ENCODE results near the gene WRAP73.
A peak's percentile ranks its signal among the peaks of the same experiment; 100 is the strongest.

WRAP73 gene, protein sequence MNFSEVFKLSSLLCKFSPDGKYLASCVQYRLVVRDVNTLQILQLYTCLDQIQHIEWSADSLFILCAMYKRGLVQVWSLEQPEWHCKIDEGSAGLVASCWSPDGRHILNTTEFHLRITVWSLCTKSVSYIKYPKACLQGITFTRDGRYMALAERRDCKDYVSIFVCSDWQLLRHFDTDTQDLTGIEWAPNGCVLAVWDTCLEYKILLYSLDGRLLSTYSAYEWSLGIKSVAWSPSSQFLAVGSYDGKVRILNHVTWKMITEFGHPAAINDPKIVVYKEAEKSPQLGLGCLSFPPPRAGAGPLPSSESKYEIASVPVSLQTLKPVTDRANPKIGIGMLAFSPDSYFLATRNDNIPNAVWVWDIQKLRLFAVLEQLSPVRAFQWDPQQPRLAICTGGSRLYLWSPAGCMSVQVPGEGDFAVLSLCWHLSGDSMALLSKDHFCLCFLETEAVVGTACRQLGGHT

DNA sequence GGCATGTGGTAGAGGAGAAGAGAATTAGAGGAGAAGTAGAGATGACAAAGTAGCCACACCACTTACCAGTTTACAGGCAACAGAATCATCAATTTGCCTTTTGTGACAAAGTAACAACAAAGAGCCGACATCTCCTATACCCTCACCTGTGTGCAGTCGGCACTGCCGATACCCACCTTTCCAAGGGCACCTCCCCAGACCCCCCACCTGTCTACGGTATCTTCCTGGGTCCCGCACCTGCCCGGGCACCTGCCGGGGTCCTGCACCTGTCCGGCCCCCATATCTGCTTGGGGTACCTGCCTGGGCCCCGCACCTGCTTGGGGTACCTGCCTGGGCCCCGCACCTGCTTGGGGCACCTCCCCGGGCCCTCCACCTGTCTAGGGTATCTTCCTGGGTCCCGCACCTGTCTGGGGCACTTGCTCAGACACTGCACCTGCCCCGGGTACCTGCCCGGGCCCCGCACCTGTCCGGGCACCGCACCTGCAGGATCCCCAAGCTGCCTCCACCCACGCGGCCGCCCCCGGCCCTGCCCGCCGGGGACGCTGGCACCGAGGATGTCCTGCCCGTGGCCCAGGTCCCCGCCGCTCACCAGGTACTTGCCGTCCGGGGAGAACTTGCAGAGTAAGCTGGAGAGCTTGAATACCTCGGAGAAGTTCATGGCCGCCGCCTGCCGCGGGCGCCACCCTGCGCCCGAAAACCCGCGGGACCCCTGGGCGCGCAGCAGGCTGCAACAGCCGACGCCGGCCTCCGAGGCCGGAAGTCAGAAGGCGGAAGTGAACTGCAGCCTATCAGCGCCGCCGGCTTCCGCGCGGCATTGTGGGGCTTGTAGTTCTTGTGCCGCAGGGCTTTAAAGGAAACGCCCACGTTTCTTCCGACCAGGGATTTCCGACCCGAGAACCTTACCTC is at the start of gene WRAP73:
TSS of gene WRAP73 (minus strand) at position 762 of the 906 bp plus-strand sequence. CDS start at position 658, 104 bp downstream.
- no peak within 1 kb of the TSS for H3K27ac ChIP-seq (ENCODE audit: low read length)
- H3K4me1 ChIP-seq (ENCODE audit: control insufficient read depth in 1 of 2, insufficient read depth in 2 of 2, low read length in 2 of 2), result peaks cover 10 to 45% of the 10 kb centered on the region in 2 donors
- peaks cover 24% of the 10 kb centered on the region for H3K27me3 ChIP-seq (ENCODE audit: low read depth, low read length)
- no peaks in the 10 kb centered on the region for H3K9me3 ChIP-seq (ENCODE audit: control insufficient read depth in 1 of 2, low read length in 2 of 2)
- H3K36me3 ChIP-seq (ENCODE audit: control insufficient read depth in 1 of 2, insufficient read depth in 2 of 2, low read length in 2 of 2), result peaks cover 5 to 23% of the 10 kb centered on the region in 2 donors
- peak within 1 kb of the TSS; percentile 67 to 98 for H3K4me3 ChIP-seq (ENCODE audit: low read depth in 1 of 2, low read length in 2 of 2)

DNA sequence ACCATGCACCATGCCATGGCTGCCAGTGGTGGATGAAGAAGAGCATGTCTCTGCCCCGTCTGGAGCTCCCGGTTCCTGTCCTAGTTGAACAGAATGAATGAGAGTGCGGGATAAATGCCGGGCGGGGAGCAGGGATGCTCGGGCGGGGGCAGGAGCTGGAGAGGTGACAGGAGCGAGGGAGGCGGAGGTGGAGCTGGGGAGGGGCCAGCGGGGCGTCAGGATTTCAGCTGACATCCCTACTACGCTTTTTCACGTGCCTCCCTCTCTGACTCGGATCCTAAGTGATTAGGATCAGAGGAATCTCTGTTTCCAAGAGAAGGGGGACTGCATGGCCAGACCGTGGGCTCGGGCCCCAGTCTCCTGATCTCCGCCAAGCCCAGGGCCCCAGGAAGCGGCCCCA is 49.7 kb upstream of the WRAP73 start:
- H3K9me3 ChIP-seq (ENCODE audit: control insufficient read depth in 1 of 2, low read length in 2 of 2), result no peaks in the 10 kb centered on the region
- no peaks in the 10 kb centered on the region for H3K36me3 ChIP-seq (ENCODE audit: control insufficient read depth in 1 of 2, insufficient read depth in 2 of 2, low read length in 2 of 2)
- no peak overlapping the region for H3K4me3 ChIP-seq (ENCODE audit: low read depth in 1 of 2, low read length in 2 of 2)
- no peaks in the 10 kb centered on the region for H3K4me1 ChIP-seq (ENCODE audit: control insufficient read depth in 1 of 2, insufficient read depth in 2 of 2, low read length in 2 of 2)
- no peaks in the 10 kb centered on the region for H3K27me3 ChIP-seq (ENCODE audit: low read depth, low read length)
- H3K27ac ChIP-seq (ENCODE audit: low read length), result no peak overlapping the region

DNA sequence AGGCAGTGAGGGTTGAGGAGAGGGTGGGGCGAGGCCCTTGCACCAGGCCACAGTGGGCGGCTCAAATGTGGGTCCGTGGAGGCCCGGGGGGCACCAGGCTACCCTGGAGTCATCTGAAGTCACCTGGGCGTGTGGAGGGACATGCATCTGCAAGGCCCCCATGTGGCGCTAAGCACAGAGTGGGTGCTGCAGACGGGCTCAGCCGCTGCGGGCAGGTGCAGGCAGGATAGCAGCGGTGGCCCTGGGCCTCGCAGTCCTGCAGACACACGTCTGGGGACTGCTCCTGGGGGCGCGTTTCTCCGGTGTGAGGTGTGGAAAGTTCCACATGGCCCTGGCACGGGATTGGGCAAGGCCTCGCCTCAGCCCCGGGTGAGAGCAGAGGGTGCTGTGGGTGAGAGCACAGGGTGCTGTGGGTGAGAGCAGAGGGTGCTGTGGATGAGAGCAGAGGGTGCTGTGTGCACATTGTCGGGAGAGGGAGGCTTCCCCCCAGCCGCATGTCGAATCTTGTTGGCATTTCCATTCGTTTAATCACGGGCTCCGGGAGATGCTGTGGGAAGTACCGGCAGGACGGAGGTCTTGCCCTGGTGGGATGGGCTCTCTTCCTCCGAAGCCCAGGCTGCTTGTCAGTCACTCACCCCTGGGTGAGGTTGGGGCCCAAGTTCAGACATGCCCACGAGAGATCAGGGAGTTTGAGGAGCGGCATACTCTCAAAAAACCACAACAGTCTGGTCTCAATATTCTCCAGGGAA is 48.9 kb upstream of the WRAP73 start:
- Histone ChIP-seq H3K36me3 (ENCODE audit: control insufficient read depth in 1 of 2, insufficient read depth in 2 of 2, low read length in 2 of 2) (no peaks in the 10 kb centered on the region), H3K4me3 (ENCODE audit: low read depth in 1 of 2, low read length in 2 of 2) (no peak overlapping the region), H3K27me3 (ENCODE audit: low read depth, low read length) (no peaks in the 10 kb centered on the region), H3K27ac (ENCODE audit: low read length) (no peak overlapping the region), H3K9me3 (ENCODE audit: control insufficient read depth in 1 of 2, low read length in 2 of 2) (no peaks in the 10 kb centered on the region), H3K4me1 (ENCODE audit: control insufficient read depth in 1 of 2, insufficient read depth in 2 of 2, low read length in 2 of 2) (no peaks in the 10 kb centered on the region)

DNA sequence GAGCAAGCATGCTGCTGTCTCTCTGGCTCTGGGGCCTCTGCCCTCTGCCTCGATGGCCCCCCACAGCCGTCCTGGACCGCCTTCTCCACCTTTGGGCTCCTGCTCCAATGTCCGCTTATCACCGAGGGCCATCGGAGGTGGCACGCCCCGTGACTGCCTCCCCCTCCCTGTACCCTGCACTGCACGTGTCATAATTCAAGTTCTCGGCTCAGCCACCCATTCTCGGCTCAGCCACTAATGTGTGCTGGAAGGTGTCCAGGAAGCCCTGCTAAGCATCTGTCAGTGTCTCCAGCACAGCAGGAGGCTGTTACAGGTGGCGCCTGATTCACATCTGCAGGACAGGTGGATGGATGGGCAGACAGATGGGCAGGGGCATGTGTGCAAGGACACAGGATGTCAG is 47.9 kb upstream of the WRAP73 start:
- no peaks in the 10 kb centered on the region for H3K9me3 ChIP-seq (ENCODE audit: control insufficient read depth in 1 of 2, low read length in 2 of 2)
- no peak overlapping the region for H3K27ac ChIP-seq (ENCODE audit: low read length)
- no peak overlapping the region for H3K4me3 ChIP-seq (ENCODE audit: low read depth in 1 of 2, low read length in 2 of 2)
- H3K27me3 ChIP-seq (ENCODE audit: low read depth, low read length), result no peaks in the 10 kb centered on the region
- no peaks in the 10 kb centered on the region for H3K36me3 ChIP-seq (ENCODE audit: control insufficient read depth in 1 of 2, insufficient read depth in 2 of 2, low read length in 2 of 2)
- H3K4me1 ChIP-seq (ENCODE audit: control insufficient read depth in 1 of 2, insufficient read depth in 2 of 2, low read length in 2 of 2), result no peaks in the 10 kb centered on the region

DNA sequence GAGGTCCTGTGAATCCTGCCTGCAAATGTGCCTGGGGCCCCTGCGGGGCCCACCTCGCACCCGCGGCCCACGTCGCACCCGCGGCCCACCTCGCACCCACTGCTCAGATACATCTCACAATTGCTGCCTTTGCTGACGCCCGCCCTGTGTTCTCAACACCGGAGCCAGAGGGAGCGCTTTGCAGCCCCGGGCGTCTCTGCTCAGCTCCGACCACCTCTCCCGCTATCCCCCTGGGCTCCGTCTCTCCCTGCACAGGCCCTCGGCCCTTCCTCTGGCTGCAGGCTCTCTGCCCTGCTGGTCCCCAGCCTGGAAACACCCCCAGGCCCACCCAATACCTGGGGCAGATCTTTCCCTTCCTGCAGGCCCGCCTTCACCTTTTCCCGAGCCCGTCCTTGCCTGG is 47.2 kb upstream of the WRAP73 start:
- no peaks in the 10 kb centered on the region for H3K4me1 ChIP-seq (ENCODE audit: control insufficient read depth in 1 of 2, insufficient read depth in 2 of 2, low read length in 2 of 2)
- H3K9me3 ChIP-seq (ENCODE audit: control insufficient read depth in 1 of 2, low read length in 2 of 2), result no peaks in the 10 kb centered on the region
- H3K4me3 ChIP-seq (ENCODE audit: low read depth in 1 of 2, low read length in 2 of 2), result no peak overlapping the region
- H3K27ac ChIP-seq (ENCODE audit: low read length), result no peak overlapping the region
- H3K27me3 ChIP-seq (ENCODE audit: low read depth, low read length), result no peaks in the 10 kb centered on the region
- no peaks in the 10 kb centered on the region for H3K36me3 ChIP-seq (ENCODE audit: control insufficient read depth in 1 of 2, insufficient read depth in 2 of 2, low read length in 2 of 2)

DNA sequence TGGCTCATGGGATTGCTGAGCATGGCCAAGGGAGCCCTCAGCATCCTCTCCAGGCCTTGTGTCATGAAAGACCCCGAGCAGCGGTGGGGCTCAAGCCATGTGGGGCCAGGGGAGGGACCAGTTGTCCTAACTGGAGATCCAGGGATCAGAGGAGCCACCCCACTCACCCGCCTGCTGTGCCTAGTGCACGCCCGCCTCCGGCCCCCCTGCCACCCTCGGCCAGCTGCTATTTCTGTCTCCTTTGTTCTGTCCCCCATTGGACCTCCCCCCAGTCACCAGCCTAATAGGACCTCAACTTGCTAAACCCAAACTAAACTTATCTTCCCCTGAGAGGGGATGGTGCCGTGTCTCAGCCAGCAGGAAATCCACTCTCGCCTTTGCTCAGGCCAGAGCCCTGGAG is 46.8 kb upstream of the WRAP73 start:
- Histone ChIP-seq H3K9me3 (ENCODE audit: control insufficient read depth in 1 of 2, low read length in 2 of 2) (no peaks in the 10 kb centered on the region), H3K27me3 (ENCODE audit: low read depth, low read length) (no peaks in the 10 kb centered on the region), H3K36me3 (ENCODE audit: control insufficient read depth in 1 of 2, insufficient read depth in 2 of 2, low read length in 2 of 2) (no peaks in the 10 kb centered on the region)

DNA sequence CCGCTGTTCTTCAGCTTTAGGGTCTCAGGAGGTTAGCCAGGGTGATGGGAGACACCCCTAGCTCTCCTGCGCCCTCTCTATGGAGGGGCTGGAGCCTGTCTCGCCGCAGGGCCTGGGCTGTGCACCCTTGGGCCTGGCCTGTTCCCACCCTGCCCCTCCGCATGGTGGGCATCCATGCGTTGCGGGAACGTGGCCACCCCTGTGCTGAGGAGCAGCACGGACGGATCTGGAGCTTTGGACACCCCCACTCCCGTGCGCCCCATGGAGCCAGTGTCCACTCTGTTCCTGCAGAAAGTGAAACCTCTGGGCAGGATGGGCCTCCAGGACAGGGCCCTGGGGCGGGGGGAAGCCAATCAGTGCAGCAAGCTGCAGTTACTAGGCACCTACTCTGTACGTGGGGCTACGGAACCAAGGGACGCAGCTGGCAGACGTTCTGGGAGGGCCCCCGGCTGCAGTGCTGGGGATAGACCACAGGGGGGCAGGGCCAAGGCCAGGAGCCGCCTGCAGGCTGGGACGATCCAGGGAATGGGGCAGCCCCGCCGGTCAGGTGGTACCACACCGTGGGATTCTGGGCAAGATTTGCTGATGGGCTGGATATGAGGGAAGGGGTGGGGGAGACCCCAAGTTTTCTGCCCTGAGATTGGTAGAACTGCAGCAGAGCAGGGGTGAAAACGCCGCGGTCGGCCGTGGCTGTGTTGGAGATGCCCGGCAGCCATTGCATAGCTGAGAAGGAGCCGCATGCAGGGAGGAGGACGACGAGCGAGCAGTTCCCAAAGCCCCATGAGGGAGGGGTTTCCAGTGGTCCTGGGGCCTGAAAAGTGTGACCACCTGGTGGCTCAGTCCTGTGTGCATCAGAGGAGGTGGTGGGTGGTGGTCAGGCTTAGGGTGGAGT is 45.7 kb upstream of the WRAP73 start:
- Histone ChIP-seq H3K36me3 (ENCODE audit: control insufficient read depth in 1 of 2, insufficient read depth in 2 of 2, low read length in 2 of 2) (no peaks in the 10 kb centered on the region), H3K9me3 (ENCODE audit: control insufficient read depth in 1 of 2, low read length in 2 of 2) (no peaks in the 10 kb centered on the region), H3K27me3 (ENCODE audit: low read depth, low read length) (no peaks in the 10 kb centered on the region), H3K4me1 (ENCODE audit: control insufficient read depth in 1 of 2, insufficient read depth in 2 of 2, low read length in 2 of 2) (no peaks in the 10 kb centered on the region), H3K27ac (ENCODE audit: low read length) (no peak overlapping the region), H3K4me3 (ENCODE audit: low read depth in 1 of 2, low read length in 2 of 2) (peak overlapping the region in 1 of 2 donors; percentile 29)

More for the DNA sequence above, 46.8 kb upstream of the WRAP73 start:
- Histone ChIP-seq H3K4me3 (ENCODE audit: low read depth in 1 of 2, low read length in 2 of 2) (no peak overlapping the region), H3K4me1 (ENCODE audit: control insufficient read depth in 1 of 2, insufficient read depth in 2 of 2, low read length in 2 of 2) (no peaks in the 10 kb centered on the region), H3K27ac (ENCODE audit: low read length) (no peak overlapping the region)

DNA sequence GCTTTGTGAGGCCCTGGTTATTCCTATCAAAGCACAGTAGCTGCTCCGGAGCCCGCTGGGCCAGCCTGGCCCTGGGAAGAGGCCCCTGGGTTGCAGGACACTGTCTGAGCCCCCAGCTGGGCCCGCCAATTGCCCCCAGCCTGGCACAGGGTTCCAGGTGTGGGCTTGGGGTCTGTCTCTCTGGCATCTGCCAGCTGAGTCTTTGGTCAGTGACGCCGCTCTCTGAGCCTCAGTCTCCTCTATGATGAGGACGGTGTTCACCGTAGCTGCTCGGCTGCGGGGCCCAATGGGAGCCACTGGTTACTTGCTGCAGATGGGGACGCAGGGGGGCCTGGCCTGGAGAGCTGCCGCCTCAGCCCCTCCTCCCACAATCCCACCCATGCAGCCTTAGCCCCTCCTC is 43.4 kb upstream of the WRAP73 start:
- Histone ChIP-seq H3K4me3 (ENCODE audit: low read depth in 1 of 2, low read length in 2 of 2) (no peak overlapping the region), H3K4me1 (ENCODE audit: control insufficient read depth in 1 of 2, insufficient read depth in 2 of 2, low read length in 2 of 2) (no peaks in the 10 kb centered on the region), H3K36me3 (ENCODE audit: control insufficient read depth in 1 of 2, insufficient read depth in 2 of 2, low read length in 2 of 2) (no peaks in the 10 kb centered on the region), H3K27me3 (ENCODE audit: low read depth, low read length) (no peaks in the 10 kb centered on the region), H3K27ac (ENCODE audit: low read length) (no peak overlapping the region), H3K9me3 (ENCODE audit: control insufficient read depth in 1 of 2, low read length in 2 of 2) (no peaks in the 10 kb centered on the region)

DNA sequence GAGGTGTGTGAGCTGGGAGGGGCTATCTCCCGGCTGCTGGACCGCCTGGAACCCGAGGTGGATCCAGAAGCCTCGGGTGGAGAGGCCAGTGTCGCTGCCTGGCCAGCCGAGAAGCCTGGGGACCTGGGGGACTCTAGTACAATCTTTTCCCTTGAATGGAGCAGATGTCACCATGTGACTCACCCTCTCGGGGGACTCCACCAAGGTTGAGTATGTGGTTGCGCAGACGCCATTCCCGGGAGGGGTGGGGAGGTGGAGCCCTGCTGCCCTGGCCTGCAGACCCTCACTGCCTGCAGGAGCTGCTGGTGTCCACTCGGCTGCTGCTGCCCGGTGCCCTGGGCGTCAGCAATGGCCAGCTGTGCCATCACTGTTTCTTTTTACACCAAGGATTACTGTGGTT is 42.7 kb upstream of the WRAP73 start:
- H3K27me3 ChIP-seq (ENCODE audit: low read depth, low read length), result no peaks in the 10 kb centered on the region
- H3K36me3 ChIP-seq (ENCODE audit: control insufficient read depth in 1 of 2, insufficient read depth in 2 of 2, low read length in 2 of 2), result no peaks in the 10 kb centered on the region
- no peak overlapping the region for H3K27ac ChIP-seq (ENCODE audit: low read length)
- H3K9me3 ChIP-seq (ENCODE audit: control insufficient read depth in 1 of 2, low read length in 2 of 2), result no peaks in the 10 kb centered on the region
- H3K4me3 ChIP-seq (ENCODE audit: low read depth in 1 of 2, low read length in 2 of 2), result no peak overlapping the region
- no peaks in the 10 kb centered on the region for H3K4me1 ChIP-seq (ENCODE audit: control insufficient read depth in 1 of 2, insufficient read depth in 2 of 2, low read length in 2 of 2)

DNA sequence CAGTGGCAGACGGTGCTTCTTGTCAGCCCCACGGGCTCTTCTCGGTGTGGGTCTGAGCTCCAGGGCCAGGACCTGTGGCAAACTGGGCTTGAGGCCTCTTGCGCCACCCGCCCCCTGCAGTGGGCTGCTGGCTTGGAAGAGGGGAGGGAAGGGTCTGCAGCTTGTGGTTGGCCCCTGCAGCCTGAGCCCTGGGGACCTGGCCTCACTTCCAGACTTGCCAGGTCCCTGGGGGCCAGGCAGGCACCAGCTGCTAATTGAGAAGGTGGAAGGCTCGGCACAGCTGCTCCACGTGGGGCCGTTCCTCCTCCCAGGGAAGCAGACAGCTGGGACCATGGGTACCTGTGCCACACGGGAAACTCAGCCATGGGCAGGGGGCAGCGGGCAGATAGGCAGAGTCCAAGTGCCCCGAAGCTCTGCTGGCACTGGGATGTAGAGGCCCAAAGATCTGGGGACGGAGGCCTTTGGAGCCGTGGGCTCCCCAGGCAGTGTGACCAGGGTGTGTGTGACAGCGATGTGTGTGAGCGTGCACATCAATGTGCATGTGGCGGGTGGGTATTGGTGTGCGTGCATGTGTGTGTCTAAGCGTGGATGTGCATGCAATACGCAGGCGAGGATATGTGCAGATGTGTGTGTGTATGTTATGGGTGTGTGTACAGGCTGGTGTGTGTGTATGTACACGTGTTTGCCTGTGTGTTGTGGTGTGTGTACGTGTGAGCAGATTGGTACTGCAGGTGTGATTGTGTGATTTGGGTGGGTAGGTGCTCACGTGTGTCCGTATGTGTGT is 41.7 kb upstream of the WRAP73 start:
- H3K27ac ChIP-seq (ENCODE audit: low read length), result no peak overlapping the region
- H3K4me3 ChIP-seq (ENCODE audit: low read depth in 1 of 2, low read length in 2 of 2), result no peak overlapping the region
- no peaks in the 10 kb centered on the region for H3K27me3 ChIP-seq (ENCODE audit: low read depth, low read length)
- no peaks in the 10 kb centered on the region for H3K9me3 ChIP-seq (ENCODE audit: control insufficient read depth in 1 of 2, low read length in 2 of 2)
- no peaks in the 10 kb centered on the region for H3K4me1 ChIP-seq (ENCODE audit: control insufficient read depth in 1 of 2, insufficient read depth in 2 of 2, low read length in 2 of 2)
- H3K36me3 ChIP-seq (ENCODE audit: control insufficient read depth in 1 of 2, insufficient read depth in 2 of 2, low read length in 2 of 2), result no peaks in the 10 kb centered on the region

Data from muscle layer of duodenum (tissue), 2 donors.